Fibroblast of skin of right biceps (primary cell): ENCODE results near the gene NANOS1.
"Not testable (repeated sequence)": the region's sequence is repeated elsewhere in the genome, so short reads cannot be mapped to it uniquely, and the experiment has no call there.

Experiments
- DNase-seq: peaks from one replicate; pipeline ENCODE4 v3.0.0-alpha.2; 2013

Gene NANOS1

GRCh38 chr10:119020627-119020946, 8.9 kb upstream of the NANOS1 start:
- DNase-seq = no peak

DNA sequence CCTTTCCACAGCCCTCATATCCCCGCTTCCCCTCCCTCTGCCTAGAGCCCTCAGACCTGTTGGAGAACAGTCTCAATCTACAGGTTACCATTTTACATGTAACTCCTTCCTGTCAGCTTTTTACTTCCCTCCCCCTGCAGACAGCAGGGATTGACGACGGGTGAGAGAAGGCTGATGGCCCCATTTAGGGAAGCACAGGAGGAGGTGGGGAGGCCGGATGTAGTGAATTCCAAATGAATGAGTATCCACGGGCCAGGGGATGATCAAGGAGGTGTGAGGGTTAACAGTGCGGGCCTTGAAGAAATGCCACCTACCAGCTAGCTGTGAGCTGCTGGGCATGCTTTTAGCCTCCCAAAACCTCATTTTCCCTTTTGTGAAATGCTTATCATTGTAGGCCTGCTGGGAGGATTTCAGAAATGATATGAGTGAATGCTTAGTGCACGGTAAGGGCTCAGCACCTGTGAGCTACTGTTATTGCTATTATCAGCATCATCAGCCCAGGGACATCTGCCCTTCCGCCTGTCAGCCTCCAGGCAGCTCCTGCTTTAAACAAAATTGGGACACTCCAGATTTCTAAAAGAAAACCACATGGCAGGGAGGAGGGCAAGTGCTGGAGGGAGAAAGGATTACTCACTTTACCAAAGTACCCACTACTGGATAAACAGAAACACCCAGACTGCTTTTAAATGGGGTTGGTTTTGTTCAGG, 6.5 kb upstream of the NANOS1 start:
- peak; percentile 78 for DNase-seq

GRCh38 chr10:119023553-119023868, 6.0 kb upstream of the NANOS1 start:
- DNase-seq = no peak

- no peak for DNase-seq
Observed at GRCh38 chr10:119024882-119025281, 4.6 kb upstream of the NANOS1 start.

GRCh38 chr10:119025336-119025735, 4.2 kb upstream of the NANOS1 start:
- peak; percentile 79 for DNase-seq

DNA sequence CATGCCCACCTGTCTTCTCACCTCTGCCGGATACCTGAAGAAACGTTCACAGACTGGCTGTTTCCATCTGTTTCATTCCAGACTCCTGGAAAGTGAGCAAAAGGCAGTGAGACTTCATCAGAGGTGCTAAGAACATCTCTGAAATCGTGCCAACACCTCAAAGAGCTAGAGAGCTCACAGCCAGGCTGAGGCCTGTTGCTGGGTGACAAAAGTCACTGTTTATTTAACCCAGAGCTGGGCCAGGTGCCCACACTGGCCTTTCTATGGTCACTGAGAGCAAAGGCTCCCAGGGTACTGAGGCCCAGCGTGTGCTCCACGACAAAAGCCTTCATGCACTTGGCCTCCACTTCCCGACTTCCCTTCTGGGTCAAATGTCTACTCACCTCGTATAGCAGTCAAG, 3.7 kb upstream of the NANOS1 start:
- DNase-seq = no peak

DNA sequence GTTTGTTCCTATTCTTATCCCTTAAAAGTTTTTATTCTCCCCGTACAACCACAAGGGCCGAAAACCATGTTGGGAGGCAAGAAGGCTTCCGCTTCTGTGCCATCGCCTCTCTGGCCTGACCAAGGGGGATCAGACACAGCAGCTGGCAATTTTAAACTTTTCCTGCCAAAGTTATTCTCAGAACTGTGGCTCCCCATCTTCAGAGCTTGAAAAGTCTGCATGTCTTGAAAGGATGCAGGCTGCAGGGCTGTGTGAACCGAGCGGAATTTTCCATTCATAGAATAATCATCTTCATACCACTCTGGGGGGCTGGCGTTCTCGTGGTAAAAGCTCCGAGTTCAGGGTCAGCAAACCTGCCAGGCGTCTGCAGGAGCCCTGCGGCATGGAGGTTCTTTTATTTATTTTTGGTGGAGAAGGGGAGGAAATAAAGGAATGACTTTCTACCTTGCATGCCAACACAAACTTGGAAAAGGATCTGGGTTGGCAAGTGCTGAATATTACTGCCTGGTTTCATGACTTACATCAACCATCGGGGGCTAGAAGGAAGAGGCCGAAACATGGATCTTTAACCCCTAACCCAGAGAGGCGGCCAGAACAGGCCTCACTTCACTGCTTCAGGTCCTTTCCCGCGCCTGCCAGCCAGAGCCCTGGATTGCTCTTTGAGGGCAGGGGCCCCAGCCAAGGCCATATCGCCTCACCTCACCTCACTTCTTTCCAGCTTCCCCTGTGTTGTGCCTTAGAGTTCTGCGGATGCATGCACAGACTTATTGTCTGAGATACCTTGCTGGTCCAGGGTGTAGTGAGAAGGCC, 3.0 kb upstream of the NANOS1 start:
- no peak for DNase-seq

- DNase-seq = not testable (repeated sequence)
Observed at GRCh38 chr10:119028445-119028899, 1.0 kb upstream of the NANOS1 start.

DNA sequence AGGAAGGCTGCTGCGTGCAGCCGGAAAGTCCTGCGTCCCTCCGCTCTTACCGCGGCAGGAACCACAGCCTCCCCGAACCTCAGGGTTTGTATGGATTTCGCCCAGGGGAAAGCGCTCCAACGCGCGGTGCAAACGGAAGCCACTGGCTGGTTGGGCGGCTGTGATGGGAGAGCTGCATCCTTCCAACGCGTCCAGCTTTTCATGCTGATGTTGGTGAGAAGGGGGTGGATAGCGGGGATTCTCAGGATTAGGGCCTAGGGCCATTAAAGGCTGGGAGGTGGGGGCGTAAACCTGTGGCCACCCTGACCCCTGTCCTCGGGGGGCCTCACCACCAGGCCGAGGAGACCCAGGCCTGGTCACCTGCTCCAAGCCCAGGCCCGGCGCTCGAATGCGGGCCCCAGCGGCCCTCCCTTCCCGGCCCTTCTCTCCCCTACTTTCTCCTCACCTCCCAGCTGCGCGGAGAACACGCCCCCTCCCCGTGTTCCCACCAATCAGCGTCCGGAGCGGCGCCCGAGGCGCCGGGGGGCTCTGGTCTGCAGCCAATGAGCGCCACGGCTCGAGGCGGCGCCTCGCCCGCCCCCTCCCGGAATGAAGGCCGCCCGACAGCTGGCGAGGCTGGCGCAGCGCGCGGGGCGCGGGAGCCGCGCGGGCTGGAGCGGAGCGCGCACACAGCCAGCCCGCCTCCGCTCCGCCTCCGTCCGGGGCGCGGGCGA, 458 bp upstream of the NANOS1 start:
- peak; percentile 86 for DNase-seq

DNA sequence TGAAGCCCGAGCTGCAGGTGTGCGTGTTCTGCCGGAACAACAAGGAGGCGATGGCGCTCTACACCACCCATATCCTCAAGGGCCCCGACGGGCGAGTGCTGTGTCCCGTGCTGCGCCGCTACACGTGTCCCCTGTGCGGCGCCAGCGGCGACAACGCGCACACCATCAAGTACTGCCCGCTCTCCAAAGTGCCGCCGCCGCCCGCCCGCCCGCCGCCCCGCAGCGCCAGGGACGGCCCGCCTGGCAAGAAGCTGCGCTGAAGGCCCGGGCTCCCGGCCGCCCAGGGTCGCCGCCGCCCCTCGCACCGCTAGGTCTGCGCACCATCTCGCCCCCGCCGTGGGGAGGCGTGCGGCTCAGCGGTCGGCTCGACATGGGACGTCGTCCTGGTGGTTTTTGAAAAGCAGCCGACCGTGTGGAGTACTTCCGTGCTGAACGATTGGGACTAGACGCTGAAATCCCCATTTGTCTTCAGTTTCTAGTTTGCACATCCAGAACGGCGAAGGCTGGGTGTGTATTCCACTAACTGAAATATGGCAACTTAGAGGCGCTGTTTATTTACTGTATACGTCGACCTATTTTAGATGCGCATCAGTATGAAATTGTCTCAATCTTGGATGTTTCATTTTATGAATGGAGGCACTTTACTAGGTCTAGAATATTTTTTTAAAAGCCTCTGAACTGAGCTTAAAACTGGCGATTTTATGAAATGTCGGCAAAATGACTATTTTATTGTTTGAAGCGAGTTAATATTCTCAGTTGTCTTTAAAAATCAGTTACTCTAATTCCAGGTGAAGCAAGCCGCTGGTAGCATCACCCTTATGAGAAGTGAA, 1.1 kb downstream of the NANOS1 start:
- DNase-seq = peak; percentile 40

DNA sequence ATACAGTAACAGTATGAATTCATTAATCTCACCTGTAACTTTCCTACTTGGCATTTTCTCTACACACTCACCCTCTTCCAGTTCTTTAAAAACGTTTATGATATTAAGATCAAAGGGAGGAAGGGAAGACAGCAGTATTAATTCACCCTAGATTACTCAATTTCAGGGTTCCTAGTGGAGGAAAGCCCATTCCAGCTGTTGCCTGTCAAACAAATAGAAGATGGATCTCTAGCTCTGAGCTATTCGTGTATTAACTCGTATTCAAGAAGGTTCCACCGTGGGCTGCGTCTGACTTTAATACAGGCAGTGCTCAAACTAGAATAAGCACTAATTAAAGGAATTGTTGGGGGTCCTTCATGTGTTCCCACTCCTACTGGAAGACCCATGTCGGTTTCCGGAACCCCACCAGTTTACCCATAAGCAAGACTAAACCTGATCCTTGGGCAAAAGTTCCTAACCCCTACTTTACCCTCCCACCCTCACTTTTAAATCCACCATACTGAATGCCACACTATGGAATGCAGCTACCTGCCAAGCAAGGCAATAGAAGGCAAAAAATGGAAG, 2.1 kb downstream of the NANOS1 start:
- DNase-seq = no peak

- no peak for DNase-seq
Observed at GRCh38 chr10:119039161-119039560, 9.6 kb downstream of the NANOS1 start.

GRCh38 chr10:119041326-119041725, 11.8 kb downstream of the NANOS1 start:
- DNase-seq = no peak

GRCh38 chr10:119042169-119042568, 12.7 kb downstream of the NANOS1 start:
- DNase-seq = no peak

DNA sequence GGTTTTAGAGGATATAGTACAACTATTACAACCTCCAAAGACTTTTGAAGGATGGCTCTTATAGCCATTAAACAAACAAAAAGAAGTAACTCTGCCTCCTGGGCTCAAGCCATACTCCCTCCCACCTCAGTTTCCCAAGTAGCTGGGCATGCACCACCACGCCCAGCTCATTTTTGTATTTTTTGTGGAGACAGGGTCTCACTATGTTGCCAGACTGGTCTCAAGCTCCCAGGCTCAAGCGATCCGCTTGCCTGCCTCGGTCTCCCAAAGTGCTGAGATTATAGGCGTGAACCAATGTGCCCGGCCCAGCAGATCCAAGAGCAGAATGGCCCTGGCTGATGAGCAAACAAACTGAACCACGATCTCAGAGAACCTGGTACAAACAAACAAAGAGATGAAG, 16.0 kb downstream of the NANOS1 start:
- DNase-seq = no peak

- no peak for DNase-seq
Observed at GRCh38 chr10:119049361-119049760, 19.8 kb downstream of the NANOS1 start.

DNA sequence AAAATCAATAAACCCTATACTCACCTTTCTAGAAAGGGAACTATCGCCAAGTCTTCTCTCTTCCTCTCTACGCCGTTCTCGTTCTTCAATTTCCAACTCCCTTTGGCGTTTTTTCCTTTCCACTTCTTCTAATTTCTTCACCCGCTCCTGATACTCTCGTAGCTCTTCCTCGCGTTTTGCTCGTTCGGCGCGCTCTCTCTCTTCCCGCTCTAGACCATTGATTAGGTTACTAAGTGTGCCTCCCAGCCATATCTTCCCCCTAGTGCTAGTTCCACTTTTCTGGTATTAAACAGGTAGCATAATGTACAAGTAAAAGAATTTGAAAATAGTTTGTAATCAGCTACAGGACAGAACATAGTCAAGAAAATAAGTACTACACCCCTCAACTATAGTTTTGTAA, 20.3 kb downstream of the NANOS1 start:
- no peak for DNase-seq

- DNase-seq = no peak
Observed at GRCh38 chr10:119051775-119052174, 22.3 kb downstream of the NANOS1 start.

DNA sequence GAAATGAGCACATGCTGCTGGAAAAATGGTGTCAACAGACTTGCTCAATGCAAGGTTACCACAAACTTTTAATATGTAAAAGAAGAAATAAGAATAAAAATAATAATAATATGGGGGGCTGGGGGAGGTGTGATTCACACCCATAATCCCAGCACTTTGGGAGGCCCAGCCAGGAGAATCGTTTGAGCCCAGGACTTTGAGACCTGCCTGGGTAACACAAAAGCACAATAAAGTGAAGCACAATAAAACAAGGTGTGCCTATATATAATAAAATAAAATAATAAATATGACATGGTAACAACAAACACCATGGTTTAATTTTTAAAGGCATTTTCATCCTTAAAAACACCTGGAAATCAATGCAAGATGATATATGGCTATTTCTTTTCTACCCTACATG, 26.0 kb downstream of the NANOS1 start:
- no peak for DNase-seq

DNA sequence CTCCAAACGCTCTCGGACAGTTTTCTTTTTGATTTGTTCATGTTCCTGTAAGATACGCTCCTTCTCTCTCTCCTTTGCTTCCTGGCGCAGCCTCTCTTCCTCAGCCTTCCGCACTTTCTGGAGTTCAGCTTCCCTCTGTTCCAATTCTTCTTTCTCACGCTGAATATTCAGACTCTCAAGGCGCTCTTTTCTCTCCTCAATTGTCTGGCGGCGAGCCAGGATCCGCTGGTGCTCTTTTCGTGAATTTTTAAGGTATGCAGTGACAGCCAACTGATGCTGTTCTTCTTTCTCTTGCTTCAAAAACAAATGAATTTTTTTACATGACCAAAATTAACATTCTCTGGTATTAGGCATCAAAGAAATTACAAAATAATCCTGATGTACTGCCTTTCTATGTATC, 28.5 kb downstream of the NANOS1 start:
- DNase-seq = no peak

DNA sequence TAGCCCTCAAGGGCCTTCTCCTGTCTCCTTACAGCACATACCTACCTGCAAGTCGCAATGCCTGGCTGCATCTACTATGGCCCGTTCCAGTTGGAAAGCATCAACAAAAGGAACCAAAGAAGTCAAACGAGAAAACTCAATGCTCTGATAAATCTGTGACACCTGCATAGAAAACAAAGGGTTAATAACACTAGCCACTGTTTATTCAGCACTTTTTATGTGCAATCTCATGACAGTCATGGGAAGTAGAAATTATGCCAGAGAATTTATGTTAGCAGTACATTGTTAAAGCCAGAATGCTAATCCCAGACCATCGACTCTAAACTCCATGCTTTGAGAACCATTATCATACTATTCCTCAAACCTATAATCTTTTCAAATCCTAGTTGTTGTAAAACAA, 30.0 kb downstream of the NANOS1 start:
- DNase-seq = no peak

DNA sequence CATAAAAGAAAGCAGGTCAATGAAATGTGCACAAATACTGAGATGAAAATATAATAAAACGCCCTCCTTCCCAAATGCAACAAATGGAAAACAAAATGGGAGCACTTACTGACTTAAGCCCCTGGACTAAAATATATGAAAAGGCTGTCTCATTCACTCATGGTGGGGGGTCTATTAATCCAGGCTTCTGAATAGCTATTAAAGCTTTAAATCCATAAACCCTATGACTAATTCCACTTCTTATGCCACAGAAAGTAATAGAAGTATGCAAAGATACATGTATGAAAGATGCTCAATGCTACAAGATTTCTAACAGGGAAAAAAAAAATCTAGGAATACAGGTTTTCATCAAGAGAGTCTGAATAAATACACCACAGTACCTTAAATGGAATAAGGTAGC, 30.6 kb downstream of the NANOS1 start:
- no peak for DNase-seq

- DNase-seq = no peak
Observed at GRCh38 chr10:119061352-119061751, 31.8 kb downstream of the NANOS1 start.
